Stimulated activated CD4-positive, alpha-beta T cell treated with anti-CD3 and anti-CD28 coated beads, Interleukin-4, amount 100 ng/mL, for 24 hours (primary cell): ENCODE results near the gene TK2.

Source experiments
- DNase-seq: peaks from one replicate; pipeline ENCODE4 v3.0.0-alpha.2; 2020

The TK2 gene

DNA sequence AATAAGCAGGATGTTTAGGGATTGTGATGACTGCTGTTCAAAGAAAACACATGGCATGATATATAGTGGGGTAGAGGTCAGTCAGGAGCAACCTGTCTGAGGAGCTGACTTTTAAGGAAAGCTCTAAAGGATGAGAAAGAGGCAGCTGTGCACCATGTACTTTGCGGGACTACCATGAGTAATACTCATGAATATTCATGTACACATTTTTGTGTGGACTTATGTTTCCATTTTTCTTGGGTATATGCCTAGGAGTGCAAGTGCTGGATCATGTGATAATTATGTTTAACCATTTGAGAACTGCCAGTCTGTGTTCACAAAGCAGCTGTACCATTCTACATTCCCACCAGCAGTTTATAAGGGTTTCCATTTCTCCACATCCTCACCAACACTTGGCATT lies 87.0 kb downstream of the TK2 start:
- no peak for DNase-seq

DNA sequence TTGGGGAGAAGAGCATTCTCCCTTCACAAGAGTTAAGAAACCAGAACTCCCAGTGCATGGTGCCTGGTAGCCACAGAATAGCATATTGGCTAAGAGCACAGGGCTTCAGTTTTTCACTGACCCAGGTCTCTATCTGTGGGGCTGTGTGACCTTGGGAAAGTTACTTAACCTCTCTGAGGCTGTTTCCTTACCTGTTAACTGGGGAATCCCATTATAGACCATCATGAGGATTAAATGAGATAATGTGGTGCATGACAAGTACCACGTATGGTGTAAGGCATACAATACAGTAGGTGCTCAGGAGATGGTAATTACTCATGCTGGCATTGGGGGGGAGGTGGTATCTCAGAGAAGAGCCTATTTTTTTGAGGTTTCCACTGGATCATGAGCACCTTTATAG lies 89.2 kb downstream of the TK2 start:
- no peak for DNase-seq

DNA sequence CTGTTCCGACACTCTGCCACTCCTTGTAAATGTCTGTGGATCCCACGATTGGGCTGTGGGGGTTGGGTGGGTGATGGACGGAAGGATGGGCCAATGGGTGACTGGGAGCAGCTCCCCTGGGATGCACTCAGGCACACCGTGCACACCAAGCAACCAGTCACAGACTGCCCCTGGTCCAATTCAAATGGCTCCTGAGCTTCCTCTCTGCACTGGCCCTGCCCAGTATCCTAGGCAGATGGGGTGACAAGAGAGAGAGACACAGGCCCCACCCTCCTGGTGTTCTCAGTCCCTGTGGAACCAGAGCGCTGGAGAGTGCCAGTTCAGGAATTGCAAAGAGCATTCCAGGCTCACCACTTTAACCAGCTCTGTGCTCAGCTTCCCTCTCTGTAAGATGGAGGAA lies 90.0 kb downstream of the TK2 start:
- DNase-seq: no peak

DNA sequence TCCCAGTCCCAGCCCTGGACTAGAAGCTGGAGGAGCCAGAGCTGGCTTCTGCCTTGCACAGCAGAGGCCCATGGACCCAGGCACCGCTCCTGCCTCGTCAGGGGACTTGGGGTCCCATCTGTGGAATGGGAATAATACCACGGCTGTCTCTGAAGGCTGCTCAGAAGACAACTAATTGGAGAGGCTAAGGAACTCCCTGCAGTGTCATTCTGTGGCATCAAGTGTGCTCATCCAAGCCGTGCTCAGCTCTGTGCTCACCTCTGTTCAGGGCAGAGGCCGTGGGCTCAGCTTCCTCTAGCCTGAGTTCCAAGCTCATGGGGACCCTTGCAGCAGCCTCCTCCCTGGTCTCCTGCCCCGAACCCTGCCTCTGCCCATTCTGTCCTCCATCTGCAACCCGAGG lies 91.1 kb downstream of the TK2 start:
- DNase-seq: no peak

DNA sequence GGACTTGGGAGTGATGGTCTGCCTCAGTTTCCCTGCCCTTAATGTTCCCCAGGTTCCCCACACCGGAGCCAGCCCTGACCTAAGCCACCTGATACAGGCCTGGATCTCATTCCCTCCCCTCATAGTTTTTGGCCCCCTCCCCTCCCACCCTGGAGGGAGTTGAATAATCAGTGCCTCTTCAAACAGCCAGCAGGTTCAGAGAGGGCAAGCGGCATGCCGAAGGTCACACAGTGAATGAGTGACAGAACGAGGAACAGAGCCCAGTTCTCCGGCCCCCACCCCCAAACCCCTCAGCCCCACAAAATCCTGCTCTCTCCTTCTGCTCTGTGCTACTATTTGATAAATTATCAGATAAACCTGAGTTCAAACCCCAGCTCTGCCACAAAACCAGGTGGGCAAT lies 91.6 kb downstream of the TK2 start:
- DNase-seq: no peak
